HUES6 (cell line): Measurements from ENCODE around the gene AAGAB.
"Not testable (repeated sequence)": the region's sequence is repeated elsewhere in the genome, so short reads cannot be mapped to it uniquely, and the experiment has no call there.

ENCODE experiments used
- H3K27ac ChIP-seq: 2 replicates; pipeline ENCODE4 v1.7.0; 2013; ENCODE audit warnings: low read depth, mild to moderate bottlenecking, low read length, inconsistent platforms
- H3K27me3 ChIP-seq: 2 replicates; pipeline ENCODE4 v1.6.1; 2013; ENCODE audit warnings: low read length; ENCODE audit not compliant: control insufficient read depth, insufficient read depth
- H3K36me3 ChIP-seq: 2 replicates; pipeline ENCODE4 v1.6.1; 2013; ENCODE audit warnings: low read length; ENCODE audit not compliant: control insufficient read depth, insufficient read depth
- H3K4me1 ChIP-seq: 2 replicates; pipeline ENCODE4 v1.6.1; 2013; ENCODE audit warnings: low read length; ENCODE audit not compliant: control insufficient read depth, insufficient read depth
- H3K4me3 ChIP-seq: 2 replicates; pipeline ENCODE4 v1.5.1; 2013; ENCODE audit warnings: low read depth, low read length
- H3K9ac ChIP-seq: one replicate; pipeline ENCODE4 v1.6.1; 2013; ENCODE audit warnings: mild to moderate bottlenecking, low read length
- H3K9me3 ChIP-seq: 2 replicates; pipeline ENCODE4 v1.6.1; 2013; ENCODE audit warnings: low read depth, low read length; ENCODE audit not compliant: control insufficient read depth, insufficient read depth

The AAGAB gene, protein sequence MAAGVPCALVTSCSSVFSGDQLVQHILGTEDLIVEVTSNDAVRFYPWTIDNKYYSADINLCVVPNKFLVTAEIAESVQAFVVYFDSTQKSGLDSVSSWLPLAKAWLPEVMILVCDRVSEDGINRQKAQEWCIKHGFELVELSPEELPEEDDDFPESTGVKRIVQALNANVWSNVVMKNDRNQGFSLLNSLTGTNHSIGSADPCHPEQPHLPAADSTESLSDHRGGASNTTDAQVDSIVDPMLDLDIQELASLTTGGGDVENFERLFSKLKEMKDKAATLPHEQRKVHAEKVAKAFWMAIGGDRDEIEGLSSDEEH

GRCh38 chr15:67254238-67255175 lies at the start of gene AAGAB, which contains the start of gene IQCH:
Gene AAGAB, minus strand, starts transcription at chr15:67254661. Its CDS starts 30 bp downstream, at chr15:67254631.
Gene IQCH, plus strand, starts transcription at chr15:67254786. Its CDS starts 111 bp downstream, at chr15:67254897.
- Histone ChIP-seq H3K4me3 (peak within 1 kb of the TSS; percentile 92), H3K36me3 (no peaks in the 10 kb centered on the region; the same call in 1 of the 2 replicates), H3K9ac (peak within 1 kb of the TSS; percentile 87), H3K27me3 (peaks cover 7% of the 10 kb centered on the region; the same call in 1 of the 2 replicates), H3K4me1 (no peaks in the 10 kb centered on the region), H3K9me3 (no peaks in the 10 kb centered on the region), H3K27ac (peak within 1 kb of the TSS; percentile 55; the same call in 1 of the 2 replicates)

DNA sequence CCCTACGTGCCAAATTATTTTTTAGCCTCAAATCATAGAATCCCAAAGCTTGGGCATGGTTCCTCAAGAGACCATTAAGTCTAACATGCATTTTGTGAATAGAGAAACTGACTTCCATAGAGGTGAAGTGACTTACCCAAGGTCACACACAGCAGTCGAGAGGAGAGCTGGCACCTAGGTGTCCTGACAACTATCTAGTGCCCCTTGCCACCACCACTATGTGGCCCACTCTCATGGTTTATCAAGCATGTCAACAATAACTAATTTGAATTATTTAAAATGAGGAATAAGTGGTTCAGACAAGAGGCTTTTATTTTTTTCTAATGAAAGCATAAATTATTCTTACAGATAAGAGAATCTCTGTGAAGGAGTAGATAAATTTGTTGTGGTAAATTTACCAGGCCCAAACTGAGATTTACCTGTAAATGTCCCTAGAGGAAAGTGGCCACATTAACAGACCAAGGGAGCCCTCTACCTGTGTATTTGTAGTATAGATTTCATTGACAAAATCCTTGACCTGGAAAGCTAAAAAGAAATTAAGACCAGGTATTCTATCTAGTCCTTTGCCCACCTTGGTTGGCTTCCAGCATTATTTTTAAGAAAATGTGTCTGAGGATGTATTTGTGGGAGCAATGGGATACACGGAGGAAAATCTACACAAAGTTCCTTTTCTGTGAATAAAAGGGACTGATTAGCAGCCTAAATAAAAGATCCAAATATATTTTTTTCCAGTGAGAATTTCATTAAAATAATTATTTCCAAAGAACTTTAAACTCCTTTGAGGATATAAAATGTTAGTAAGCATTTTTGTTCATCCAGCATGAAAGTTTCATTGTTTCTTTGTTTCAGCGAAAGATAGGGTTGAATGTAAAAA lies 49.3 kb upstream of the AAGAB start:
- Histone ChIP-seq H3K9ac (no peak overlapping the region), H3K27me3 (no peaks in the 10 kb centered on the region), H3K4me1 (no peaks in the 10 kb centered on the region; the same call in 1 of the 2 replicates), H3K4me3 (no peak overlapping the region), H3K27ac (no peak overlapping the region), H3K36me3 (no peaks in the 10 kb centered on the region), H3K9me3 (no peaks in the 10 kb centered on the region)

DNA sequence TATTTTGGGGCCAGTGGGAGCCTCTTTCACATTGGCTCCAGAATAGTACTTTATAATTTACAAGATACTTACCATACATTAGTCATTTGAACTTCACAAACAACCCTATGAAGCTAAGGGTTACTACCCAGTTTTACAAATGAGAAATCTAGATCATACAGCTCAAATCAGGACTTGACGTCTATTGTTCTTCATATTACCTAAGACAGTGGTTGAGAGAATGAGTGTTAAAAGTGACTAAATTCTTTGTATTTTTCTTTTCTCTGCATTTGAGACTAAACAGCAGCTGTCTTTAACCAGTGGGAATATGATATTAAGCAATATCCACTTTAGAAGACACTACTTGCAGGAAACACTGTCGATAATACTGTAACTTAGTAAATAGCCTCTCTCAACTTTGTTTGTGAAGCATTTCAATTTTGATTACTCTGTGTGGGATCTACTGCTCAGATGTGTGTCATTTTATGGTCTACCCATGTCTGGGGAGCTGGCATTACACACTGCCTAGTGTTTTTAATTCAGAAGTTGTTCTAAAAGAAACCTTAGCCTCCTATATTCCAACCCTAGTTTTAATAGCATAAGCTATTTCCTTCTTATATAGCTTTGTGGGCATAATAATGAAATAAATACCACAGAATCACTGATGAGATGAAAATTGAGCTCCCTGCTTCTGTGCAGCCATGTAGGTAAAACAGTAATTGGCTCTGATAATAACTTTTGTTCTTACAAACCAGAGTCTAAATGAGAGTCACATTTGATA lies 46.0 kb upstream of the AAGAB start:
- Histone ChIP-seq H3K4me3 (no peak overlapping the region), H3K36me3 (no peaks in the 10 kb centered on the region), H3K9me3 (no peaks in the 10 kb centered on the region), H3K27me3 (no peaks in the 10 kb centered on the region), H3K9ac (no peak overlapping the region), H3K27ac (no peak overlapping the region), H3K4me1 (peaks cover 12% of the 10 kb centered on the region)

GRCh38 chr15:67296684-67297083 lies 42.2 kb upstream of the AAGAB start:
- no peak overlapping the region for H3K4me3 ChIP-seq
- peaks cover 12% of the 10 kb centered on the region for H3K4me1 ChIP-seq
- no peak overlapping the region for H3K27ac ChIP-seq
- no peaks in the 10 kb centered on the region for H3K27me3 ChIP-seq
- no peaks in the 10 kb centered on the region for H3K9me3 ChIP-seq
- no peak overlapping the region for H3K9ac ChIP-seq
- H3K36me3 ChIP-seq: no peaks in the 10 kb centered on the region

DNA sequence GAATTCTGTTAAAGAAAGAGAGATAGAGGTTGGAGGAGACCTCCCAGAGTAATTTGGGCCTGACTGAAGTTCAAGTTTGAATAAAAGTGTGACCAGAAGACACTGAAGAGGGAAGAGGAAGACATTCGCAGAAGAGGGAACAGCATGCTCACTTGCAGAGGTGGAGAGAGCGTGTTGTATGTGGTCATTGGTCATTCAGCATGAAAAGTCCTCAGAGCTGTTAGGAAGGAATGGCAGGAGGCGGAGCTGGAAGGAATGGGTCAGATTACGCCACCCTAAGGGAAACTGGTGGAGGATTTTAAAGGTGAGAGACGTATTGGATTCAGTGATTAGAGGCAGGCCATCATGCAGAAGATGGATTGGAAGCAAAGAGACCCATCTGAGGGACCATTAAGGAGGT lies 41.7 kb upstream of the AAGAB start:
- no peaks in the 10 kb centered on the region for H3K9me3 ChIP-seq
- no peaks in the 10 kb centered on the region for H3K27me3 ChIP-seq
- H3K36me3 ChIP-seq: no peaks in the 10 kb centered on the region
- H3K9ac ChIP-seq: no peak overlapping the region
- no peak overlapping the region for H3K4me3 ChIP-seq
- H3K27ac ChIP-seq: no peak overlapping the region
- peaks cover 12% of the 10 kb centered on the region for H3K4me1 ChIP-seq

DNA sequence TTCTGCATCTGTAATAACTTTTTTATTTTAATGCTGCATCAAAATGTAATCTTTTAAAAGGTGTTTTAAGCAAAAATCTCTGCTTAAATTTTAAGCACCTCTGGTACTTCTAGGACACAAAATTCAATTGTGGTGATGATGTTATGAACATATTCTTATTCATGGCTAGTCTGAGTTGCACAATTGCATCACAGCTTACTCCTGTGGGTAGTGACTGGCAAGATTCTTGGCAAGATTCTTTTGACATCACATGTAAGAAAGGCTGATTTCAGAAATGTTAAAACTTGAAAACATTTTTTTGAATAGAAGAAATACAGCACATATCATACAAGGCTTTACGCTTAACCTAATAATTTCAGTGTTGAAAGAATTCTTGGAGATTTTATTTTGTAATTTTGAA lies 35.9 kb upstream of the AAGAB start:
- Histone ChIP-seq H3K4me3 (no peak overlapping the region), H3K4me1 (no peaks in the 10 kb centered on the region), H3K27ac (no peak overlapping the region), H3K27me3 (no peaks in the 10 kb centered on the region), H3K36me3 (no peaks in the 10 kb centered on the region), H3K9ac (no peak overlapping the region), H3K9me3 (0 out of 2 replicates have a peak, but pooled peaks cover 3% of the 10 kb centered on the region)

- H3K9ac ChIP-seq, H3K27ac ChIP-seq, H3K4me3 ChIP-seq, H3K9me3 ChIP-seq, H3K27me3 ChIP-seq, H3K36me3 ChIP-seq: not testable (repeated sequence)
- peaks cover 11% of the 10 kb centered on the region; the same call in 1 of the 2 replicates for H3K4me1 ChIP-seq
These were observed 31.9 kb upstream of the AAGAB start for GRCh38 chr15:67286400-67286799.

DNA sequence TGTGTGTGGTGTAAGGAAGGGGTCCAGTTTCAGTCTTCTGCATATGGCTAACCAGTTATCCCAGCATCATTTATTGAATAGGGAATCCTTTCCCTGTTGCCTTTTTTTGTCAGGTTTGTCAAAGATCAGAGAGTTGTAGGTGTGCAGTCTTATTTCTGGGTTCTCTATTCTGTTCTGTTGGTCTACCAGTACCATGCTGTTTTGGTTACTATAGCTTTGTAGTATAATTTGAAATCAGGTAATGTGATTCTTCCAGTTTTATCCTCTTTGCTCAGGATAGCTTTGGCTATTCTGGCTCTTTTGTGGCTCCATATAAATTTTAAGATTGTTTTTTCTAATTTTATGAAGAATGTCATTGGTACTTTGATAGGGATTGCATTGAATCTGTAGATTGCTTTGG lies 31.2 kb upstream of the AAGAB start:
- H3K27ac ChIP-seq, H3K4me3 ChIP-seq, H3K9me3 ChIP-seq, H3K9ac ChIP-seq, H3K27me3 ChIP-seq, H3K36me3 ChIP-seq: not testable (repeated sequence)
- H3K4me1 ChIP-seq: peaks cover 13% of the 10 kb centered on the region; the same call in 1 of the 2 replicates

- H3K4me3 ChIP-seq: no peak overlapping the region
- no peaks in the 10 kb centered on the region for H3K36me3 ChIP-seq
- no peak overlapping the region for H3K27ac ChIP-seq
- no peaks in the 10 kb centered on the region for H3K27me3 ChIP-seq
- H3K9me3 ChIP-seq: no peaks in the 10 kb centered on the region
- H3K4me1 ChIP-seq: peaks cover 19% of the 10 kb centered on the region
- no peak overlapping the region for H3K9ac ChIP-seq
These were observed 27.3 kb upstream of the AAGAB start for GRCh38 chr15:67281714-67282113.

GRCh38 chr15:67280217-67280616 lies 25.8 kb upstream of the AAGAB start:
- H3K9me3 ChIP-seq: no peaks in the 10 kb centered on the region
- H3K27ac ChIP-seq: no peak overlapping the region
- H3K4me1 ChIP-seq: peaks cover 19% of the 10 kb centered on the region
- H3K4me3 ChIP-seq: no peak overlapping the region
- no peaks in the 10 kb centered on the region for H3K27me3 ChIP-seq
- H3K36me3 ChIP-seq: no peaks in the 10 kb centered on the region
- H3K9ac ChIP-seq: no peak overlapping the region
